Chondrocyte (in vitro differentiated cells): ENCODE data around the gene ADAR. TPM values are rescaled to one million over a fixed set of nuclear protein-coding genes. Genes with fewer than 3 reads are reported as not detected.

Experiments
- DNase-seq: peaks from one replicate; pipeline ENCODE4 v3.0.0; 2021; ENCODE audit warnings: mixed read lengths, low spot score
- H3K27ac Mint-ChIP-seq: one replicate; pipeline ENCODE4 v1.8.0; 2021; ENCODE audit warnings: mild to moderate bottlenecking, moderate library complexity, mixed read lengths; ENCODE audit not compliant: unreplicated experiment
- H3K27me3 Mint-ChIP-seq: 2 replicates; pipeline ENCODE4 v1.8.0; 2021; ENCODE audit warnings: low read depth, mixed read lengths
- H3K36me3 Mint-ChIP-seq: 2 replicates; pipeline ENCODE4 v1.8.0; 2021; ENCODE audit warnings: low read depth, mixed read lengths
- H3K4me1 Mint-ChIP-seq: 2 replicates; pipeline ENCODE4 v1.8.0; 2021; ENCODE audit warnings: low read depth, mild to moderate bottlenecking, mixed read lengths
- H3K4me3 Mint-ChIP-seq: one replicate; pipeline ENCODE4 v1.8.0; 2021; ENCODE audit warnings: mild to moderate bottlenecking, moderate library complexity, mixed read lengths; ENCODE audit not compliant: unreplicated experiment
- H3K9me3 Mint-ChIP-seq: 2 replicates; pipeline ENCODE4 v1.8.0; 2021; ENCODE audit warnings: low read depth, mixed read lengths
- CTCF ChIP-seq: fragments of 200-600 bp; sonication (generic); IDR thresholded peaks from 2 replicates; pipeline ENCODE4 v1.5.0; 2021; ENCODE audit warnings: antibody characterized with exemption, mild to moderate bottlenecking, moderate library complexity
- total RNA-seq: library from RNA; stranded (reverse); gene quantifications from 3 replicates; pipeline ENCODE4 v1.2.1, GENCODE V29; 2021

Gene ADAR
- total RNA-seq, 1 donor from 2014 or later: 125 TPM

DNA sequence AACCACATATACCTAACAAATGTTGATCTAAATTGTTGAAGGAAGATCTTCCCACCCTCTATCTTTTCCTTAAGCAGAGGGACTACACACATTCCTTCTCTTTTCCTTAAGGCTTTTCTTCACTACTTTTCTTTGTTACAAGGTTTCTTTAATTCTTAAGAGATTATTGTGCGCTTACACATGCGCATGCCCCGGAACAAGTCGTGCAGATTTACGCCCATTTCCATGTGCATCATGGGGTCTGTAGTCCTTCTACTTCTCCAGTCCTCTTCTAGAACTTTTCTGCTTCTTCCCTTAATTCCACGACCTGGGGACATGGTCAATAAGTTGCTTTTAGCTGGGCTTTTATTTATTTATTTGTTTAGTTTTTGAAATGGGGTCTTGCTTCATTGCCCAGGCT, 42.1 kb downstream of the ADAR start:
- Mint-ChIP-seq H3K36me3 (no peaks in the 10 kb centered on the region), H3K4me1 (peaks cover 7% of the 10 kb centered on the region), H3K27ac (no peak overlapping the region), H3K27me3 (peaks cover 37% of the 10 kb centered on the region), H3K4me3 (no peak overlapping the region), H3K9me3 (no peaks in the 10 kb centered on the region)
- no peak for DNase-seq
- TF ChIP-seq CTCF: no peak

DNA sequence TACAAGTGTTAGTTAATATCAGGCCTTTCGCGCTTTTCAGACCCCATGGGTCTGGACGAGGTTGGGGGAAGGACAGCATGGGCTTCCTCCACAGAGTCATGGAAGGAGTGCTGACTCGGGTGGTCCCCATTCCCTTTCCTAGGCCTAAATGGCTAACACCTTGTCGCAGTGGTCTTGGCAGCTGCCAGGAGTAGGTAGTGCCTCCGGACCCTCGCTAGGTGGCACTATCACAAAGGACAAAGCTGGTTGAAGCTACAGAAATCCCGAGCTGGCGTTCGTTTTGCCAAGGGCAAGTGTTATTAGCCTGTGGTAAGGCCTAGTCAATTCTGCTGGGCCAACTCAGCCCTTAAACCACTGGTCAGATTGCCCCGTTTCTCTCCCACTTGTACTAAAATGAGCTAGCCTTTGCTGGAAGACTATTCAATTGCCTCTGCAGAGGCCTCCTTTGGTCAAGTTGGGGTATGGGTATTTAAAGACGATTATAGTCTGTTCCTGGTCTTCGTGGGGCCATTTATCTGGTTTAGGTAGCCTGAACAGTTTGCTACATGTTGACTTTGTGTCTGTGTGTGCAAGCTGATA, 48.4 kb downstream of the ADAR start:
- peak overlapping the region; percentile 98 for H3K27ac Mint-ChIP-seq
- no peak for DNase-seq
- no peaks in the 10 kb centered on the region for H3K9me3 Mint-ChIP-seq
- H3K4me3 Mint-ChIP-seq: peak overlapping the region; percentile 90
- H3K4me1 Mint-ChIP-seq: peaks cover 39% of the 10 kb centered on the region
- peaks cover 5% of the 10 kb centered on the region for H3K27me3 Mint-ChIP-seq
- TF ChIP-seq CTCF: peak; percentile 97
- peaks cover 8% of the 10 kb centered on the region for H3K36me3 Mint-ChIP-seq

DNA sequence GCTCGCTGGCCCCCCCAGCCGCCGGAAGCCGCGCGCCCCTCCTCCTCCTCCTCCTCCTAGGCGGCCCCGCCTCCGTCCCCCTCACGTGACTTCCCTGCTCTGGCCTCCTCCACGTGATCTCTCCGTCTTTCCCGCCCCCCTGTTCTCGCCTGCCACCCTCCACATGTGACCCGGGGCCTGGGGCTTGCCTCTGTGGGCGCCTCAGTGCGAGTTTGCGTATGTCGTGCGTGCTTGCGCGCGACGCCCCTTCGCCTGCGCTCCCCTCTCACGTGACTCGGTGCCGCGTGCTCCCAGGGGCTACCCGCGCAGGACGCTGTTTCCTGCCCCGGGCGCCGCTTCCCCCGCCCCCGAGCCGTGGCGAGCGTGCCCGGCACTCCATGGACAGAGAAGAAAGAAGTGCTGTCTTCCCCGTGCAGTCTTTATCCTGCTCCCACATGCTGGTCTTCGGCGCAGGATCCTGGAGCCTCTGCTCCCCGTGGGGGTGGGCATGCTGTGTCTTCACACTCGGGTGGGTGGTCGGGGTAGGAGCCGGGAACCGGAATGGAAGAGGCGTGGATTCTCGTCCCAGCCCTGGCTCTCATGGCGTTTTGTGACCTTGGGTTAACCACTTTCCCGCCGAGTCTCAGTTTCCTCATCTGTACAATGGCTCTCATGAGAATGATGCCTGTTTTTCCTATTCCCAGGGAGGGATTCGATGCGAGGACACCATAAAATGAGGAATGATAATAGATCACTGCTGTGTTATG, 49.1 kb downstream of the ADAR start:
- peak; percentile 100 for DNase-seq
- peaks cover 11% of the 10 kb centered on the region for H3K36me3 Mint-ChIP-seq
- H3K4me3 Mint-ChIP-seq: peak overlapping the region; percentile 90
- no peaks in the 10 kb centered on the region for H3K9me3 Mint-ChIP-seq
- TF ChIP-seq CTCF: no peak
- peaks cover 39% of the 10 kb centered on the region for H3K4me1 Mint-ChIP-seq
- peaks cover 3% of the 10 kb centered on the region for H3K27me3 Mint-ChIP-seq
- peak overlapping the region; percentile 98 for H3K27ac Mint-ChIP-seq

- H3K4me1 Mint-ChIP-seq: peaks cover 44% of the 10 kb centered on the region
- H3K27me3 Mint-ChIP-seq: no peaks in the 10 kb centered on the region
- peaks cover 18% of the 10 kb centered on the region for H3K36me3 Mint-ChIP-seq
- H3K4me3 Mint-ChIP-seq: peak within 1 kb of the TSS; percentile 90
- no peak for DNase-seq
- no peak for TF ChIP-seq CTCF
- peak within 1 kb of the TSS; percentile 98 for H3K27ac Mint-ChIP-seq
- H3K9me3 Mint-ChIP-seq: no peaks in the 10 kb centered on the region
Measured at GRCh38 chr1:154557939-154558719, 49.9 kb downstream of the ADAR start, which contains the start of gene UBE2Q1. TSS of gene UBE2Q1 (minus strand) at chr1:154558662. CDS start at chr1:154558553, 109 bp downstream.
